Prostate gland (tissue), 2 donors: ENCODE measurements around the gene AATK. TPM values are rescaled to one million over a fixed set of nuclear protein-coding genes. Genes with fewer than 3 reads are reported as not detected.

ENCODE experiments used
- DNase-seq: peaks from one replicate; pipeline ENCODE4 v3.0.0-alpha.2; 2019; ENCODE audit warnings: low spot score
- H3K27ac ChIP-seq, 2 donors: fragments of 200-600 bp; sonication (generic); 2 replicates each; pipeline ENCODE4 v1.5.1; 2017 to 2019
- H3K27me3 ChIP-seq: fragments of 200-600 bp; sonication (generic); replicated peaks from 2 replicates; pipeline ENCODE4 v1.5.1; 2019; ENCODE audit not compliant: insufficient read depth
- H3K36me3 ChIP-seq, 2 donors: fragments of 200-600 bp; sonication (generic); 1 replicate in 1 of 2; 2 replicates in 1 of 2; pipeline versions ENCODE4 v1.5.1 to v1.8.1; 2017 to 2019
- H3K4me1 ChIP-seq: fragments of 200-600 bp; sonication (generic); replicated peaks from 2 replicates; pipeline ENCODE4 v1.5.1; 2019
- H3K4me3 ChIP-seq, 2 donors: fragments of 200-600 bp; sonication (generic); 2 replicates each; pipeline ENCODE4 v1.5.1; 2017 to 2019
- H3K9me3 ChIP-seq: fragments of 200-600 bp; sonication (generic); 2 replicates; pipeline ENCODE4 v1.5.1; 2017
- CTCF ChIP-seq, 4 experiments: fragments of 200-600 bp in 2 of 4; fragments of 450-650 bp in 2 of 4; sonication (generic) in 2 of 4; IDR thresholded peaks; 1 replicate in 3 of 4; 2 replicates in 1 of 4; pipeline ENCODE4 v1.5.1; 2016 to 2019; ENCODE audit warnings: antibody characterized with exemption in 4 of 4, mild to moderate bottlenecking in 2 of 4, moderate library complexity in 2 of 4
- POLR2A ChIP-seq: fragments of 450-650 bp; IDR thresholded peaks from one replicate; pipeline ENCODE4 v1.6.1; 2016; ENCODE audit warnings: antibody characterized with exemption, mild to moderate bottlenecking
- POLR2AphosphoS5 ChIP-seq: sonication (generic); formaldehyde crosslinking; IDR thresholded peaks from one replicate; pipeline ENCODE4 v1.6.1; 2017; ENCODE audit warnings: antibody characterized with exemption
- WGBS: methylation state at CpG from one replicate; pipeline ENCODE4 v1.1.5; 2018; 5-methylcytosine and 5-hydroxymethylcytosine counted together
- intact Hi-C: fragments of 100-400 bp; cut with DNase I; formaldehyde crosslinking; loops from one replicate; pipeline ENCODE4 v1.14.2; 2022
- total RNA-seq, 2 donors: library from RNA; depleted of rRNA; stranded (reverse); fragments of >200 nt; gene quantifications; one replicate each; pipeline ENCODE4 v1.1.0, GENCODE V29; 2016

The AATK gene
- total RNA-seq, 2 donors from 2014 or later, result 5.2 to 6.6 TPM

GRCh38 chr17:81132770-81133723, 33.0 kb downstream of the AATK start:
- no peaks in the 10 kb centered on the region for H3K27me3 ChIP-seq
- no peak for TF ChIP-seq CTCF (IDR thresholded peaks at IDR 0.05)
- TF ChIP-seq POLR2A, result no peak
- no peak for TF ChIP-seq POLR2AphosphoS5
- WGBS, result 90% methylated on average over 16 of the region's 22 CpGs
- H3K4me3 ChIP-seq, result no peak overlapping the region
- H3K9me3 ChIP-seq, result no peaks in the 10 kb centered on the region
- DNase-seq, result no peak
- intact Hi-C loops, result no loop called here
- no peaks in the 10 kb centered on the region for H3K36me3 ChIP-seq
- H3K4me1 ChIP-seq, result no peaks in the 10 kb centered on the region
- no peak overlapping the region for H3K27ac ChIP-seq

- Histone ChIP-seq H3K36me3 (no peaks in the 10 kb centered on the region), H3K4me1 (no peaks in the 10 kb centered on the region), H3K27ac (no peak overlapping the region), H3K9me3 (no peaks in the 10 kb centered on the region), H3K27me3 (no peaks in the 10 kb centered on the region), H3K4me3 (no peak overlapping the region)
- no peak for TF ChIP-seq CTCF (IDR thresholded peaks at IDR 0.05)
- TF ChIP-seq POLR2AphosphoS5, result no peak
- no peak for TF ChIP-seq POLR2A
- DNase-seq, result no peak
- WGBS, result 67% methylated on average over 5 of the region's 11 CpGs
- intact Hi-C loops, result no loop called here
These were observed 33.9 kb downstream of the AATK start for GRCh38 chr17:81132197-81132540.

GRCh38 chr17:81131486-81132196, 34.4 kb downstream of the AATK start:
- Histone ChIP-seq H3K4me3 (no peak overlapping the region), H3K36me3 (no peaks in the 10 kb centered on the region), H3K4me1 (no peaks in the 10 kb centered on the region), H3K27ac (no peak overlapping the region), H3K9me3 (no peaks in the 10 kb centered on the region), H3K27me3 (no peaks in the 10 kb centered on the region)
- TF ChIP-seq CTCF (IDR thresholded peaks at IDR 0.05), result no peak
- TF ChIP-seq POLR2A, result no peak
- TF ChIP-seq POLR2AphosphoS5, result no peak
- WGBS, result 89% methylated on average over 14 of the region's 14 CpGs
- DNase-seq, result no peak
- intact Hi-C loops, result no loop called here

- 87% methylated on average over 30 of the region's 41 CpGs for WGBS
- no peak overlapping the region for H3K4me3 ChIP-seq
- no peak overlapping the region for H3K27ac ChIP-seq
These were observed 35.3 kb downstream of the AATK start for GRCh38 chr17:81130385-81131361.

More at GRCh38 chr17:81130385-81131361, 35.3 kb downstream of the AATK start:
- TF ChIP-seq POLR2AphosphoS5 (no peak), CTCF (IDR thresholded peaks at IDR 0.05) (no peak), POLR2A (no peak)
- intact Hi-C loops, result no loop called here
- H3K4me1 ChIP-seq, result no peaks in the 10 kb centered on the region
- no peak for DNase-seq
- no peaks in the 10 kb centered on the region for H3K36me3 ChIP-seq
- no peaks in the 10 kb centered on the region for H3K9me3 ChIP-seq
- no peaks in the 10 kb centered on the region for H3K27me3 ChIP-seq
